HepG2 (cell line): ENCODE data around the gene C1orf141. TPM values are rescaled to one million over a fixed set of nuclear protein-coding genes. Genes with fewer than 3 reads are reported as not detected.

Experiments
- ATAC-seq: fragments of 200-7000 bp; cut with Tn5 transposase; 3 replicates; pipeline ENCODE4 v1.9.1; 2020; ENCODE audit warnings: mild to moderate bottlenecking, moderate library complexity
- Bru-seq: library from RNA; stranded (reverse); fragments of 400-500 nt; gene quantifications from one replicate; lab custom pipeline; 2021; lab: Mats Ljungman, UMichigan
- BruChase-seq, 2 experiments: library from RNA; stranded (reverse); fragments of 400-500 nt; gene quantifications; one replicate each; lab custom pipeline; 2021; lab: Mats Ljungman, UMichigan
- BruUV-seq: library from RNA; stranded (reverse); fragments of 400-500 nt; replicated peaks from 2 replicates; lab custom pipeline; 2021; lab: Mats Ljungman, UMichigan
- CTCF ChIA-PET: fragments of 300-600 bp; formaldehyde crosslinking; extraction: SDS; loops from one replicate; lab custom pipeline; 2021; ENCODE audit warnings: low total read pairs, inconsistent platforms, low intra/inter-chr PET ratio; lab: Yijun Ruan, JAX
- POLR2A ChIA-PET: fragments of 350-600 bp; sonication (Branson Sonifier 250); formaldehyde crosslinking; loops from one replicate; lab custom pipeline; 2020; ENCODE audit warnings: antibody characterized with exemption, inconsistent platforms; lab: Yijun Ruan, JAX
- DNase-seq: peaks from one replicate; pipeline ENCODE4 v3.0.0-alpha.2; 2015; ENCODE audit warnings: low spot score
- FAIRE-seq: peaks from 3 replicates; lab custom pipeline; 2011; peaks lifted over from hg19 to GRCh38; lab: Jason Lieb, UNC
- H2AFZ ChIP-seq: one replicate; pipeline ENCODE4 v1.6.1; 2011; ENCODE audit warnings: low read length, inconsistent platforms
- H3K27ac ChIP-seq: fragments of 300-600 bp; 3 replicates; pipeline ENCODE4 v1.8.0; 2011; ENCODE audit warnings: mixed run types, mild to moderate bottlenecking, mixed read lengths, low read length, inconsistent platforms; ENCODE audit not compliant: insufficient read depth; ENCODE audit errors: extremely low read length
- H3K27me3 ChIP-seq, 2 experiments: fragments of 200-600 bp in 1 of 2; 2 replicates in 1 of 2; 3 replicates in 1 of 2; pipeline versions ENCODE4 v1.6.0 to v1.8.0; 2011; ENCODE audit warnings: low read length in 2 of 2, mild to moderate bottlenecking in 2 of 2, moderate library complexity in 2 of 2, inconsistent platforms in 1 of 2; ENCODE audit not compliant: insufficient read depth in 2 of 2, control insufficient read depth in 1 of 2
- H3K36me3 ChIP-seq, 2 experiments: fragments of 200-600 bp in 1 of 2; replicated peaks in 1 of 2; 2 replicates in 1 of 2; 3 replicates in 1 of 2; pipeline versions ENCODE4 v1.5.1 to v1.8.0; 2011; ENCODE audit warnings: low read length in 2 of 2, inconsistent platforms in 1 of 2; ENCODE audit not compliant: insufficient read depth in 2 of 2, control insufficient read depth in 1 of 2
- H3K4me1 ChIP-seq: 2 replicates; pipeline ENCODE4 v1.5.1; 2012; ENCODE audit warnings: low read length, inconsistent platforms; ENCODE audit not compliant: insufficient read depth
- H3K4me2 ChIP-seq: 2 replicates; pipeline ENCODE4 v1.6.0; 2011; ENCODE audit warnings: low read depth, low read length, inconsistent platforms
- H3K4me3 ChIP-seq, 3 experiments: fragments of 200-600 bp in 1 of 3; sonication (generic), shearing (Covaris generic) in 1 of 3; replicated peaks in 1 of 3; 2 replicates each; pipeline ENCODE4 v1.5.1; 2011 to 2016; ENCODE audit warnings: low read length in 3 of 3, inconsistent platforms in 2 of 3, low read depth in 2 of 3, mild to moderate bottlenecking in 2 of 3, control low read depth in 1 of 3, mixed read lengths in 1 of 3; ENCODE audit not compliant: insufficient read depth in 1 of 3
- H3K79me2 ChIP-seq: one replicate; pipeline ENCODE4 v1.6.1; 2011; ENCODE audit warnings: low read length, inconsistent platforms; ENCODE audit not compliant: insufficient read depth
- H3K9ac ChIP-seq: 2 replicates; pipeline ENCODE4 v1.6.0; 2011; ENCODE audit warnings: mild to moderate bottlenecking, low read depth, low read length, inconsistent platforms; ENCODE audit not compliant: insufficient read depth
- H3K9me3 ChIP-seq: 2 replicates; pipeline ENCODE4 v1.5.1; 2012; ENCODE audit warnings: mild to moderate bottlenecking, low read length
- H4K20me1 ChIP-seq: 2 replicates; pipeline ENCODE4 v1.6.0; 2011; ENCODE audit warnings: inconsistent platforms, mild to moderate bottlenecking, low read length, moderate library complexity; ENCODE audit not compliant: insufficient read depth
- ATM ChIP-seq: fragments of 450-650 bp; IDR thresholded peaks from 2 replicates; pipeline ENCODE4 v1.7.1; 2017; ENCODE audit warnings: mild to moderate bottlenecking, borderline replicate concordance
- CREB1 ChIP-seq, 2 experiments: fragments of 450-650 bp in 1 of 2; IDR thresholded peaks; 2 replicates each; pipeline ENCODE4 v1.6.1; 2016 to 2017; ENCODE audit warnings: control low read depth in 1 of 2, mild to moderate bottlenecking in 1 of 2, missing compliant biosample characterization in 1 of 2, missing genetic modification characterization in 1 of 2
- DR1 ChIP-seq: sonication (generic); formaldehyde crosslinking; IDR thresholded peaks from 2 replicates; pipeline ENCODE4 v1.8.0; 2021; ENCODE audit warnings: mild to moderate bottlenecking, missing genetic modification reagents, inconsistent platforms
- GABPA ChIP-seq, 2 experiments: IDR thresholded peaks; 2 replicates each; pipeline ENCODE4 v1.6.1; 2011 to 2016; ENCODE audit warnings: low read depth in 2 of 2, low read length in 1 of 2, missing biosample characterization in 1 of 2, missing genetic modification characterization in 1 of 2
- HOXA9 ChIP-seq: sonication (generic); formaldehyde crosslinking; IDR thresholded peaks from 2 replicates; pipeline ENCODE4 v1.8.1; 2022; ENCODE audit warnings: missing genetic modification reagents, mild to moderate bottlenecking, moderate library complexity, borderline replicate concordance
- KAT2B ChIP-seq: fragments of 150-350 bp; IDR thresholded peaks from 2 replicates; pipeline ENCODE4 v1.6.1; 2014; ENCODE audit warnings: low read depth, low read length, borderline replicate concordance
- PAF1 ChIP-seq: IDR thresholded peaks from 2 replicates; pipeline ENCODE4 v1.6.1; 2016; ENCODE audit warnings: missing genetic modification reagents, missing compliant biosample characterization
- SP5 ChIP-seq: IDR thresholded peaks from 2 replicates; pipeline ENCODE4 v1.6.1; 2016; ENCODE audit warnings: low read depth, borderline replicate concordance
- ZMYM3 ChIP-seq: sonication (generic); formaldehyde crosslinking; IDR thresholded peaks from 2 replicates; pipeline ENCODE4 v1.5.1; 2020; ENCODE audit warnings: mild to moderate bottlenecking, missing genetic modification reagents
- ZNF543 ChIP-seq: sonication (generic); formaldehyde crosslinking; IDR thresholded peaks from 2 replicates; pipeline ENCODE4 v1.4.0; 2020; ENCODE audit warnings: mild to moderate bottlenecking, missing genetic modification reagents
- ZNF619 ChIP-seq: sonication (generic); formaldehyde crosslinking; IDR thresholded peaks from 2 replicates; pipeline ENCODE4 v1.4.0; 2020; ENCODE audit warnings: mild to moderate bottlenecking, missing genetic modification reagents
- ZNF720 ChIP-seq: sonication (generic); formaldehyde crosslinking; IDR thresholded peaks from 2 replicates; pipeline ENCODE4 v1.4.0; 2020; ENCODE audit warnings: missing genetic modification reagents
- ZNF766 ChIP-seq: sonication (generic); formaldehyde crosslinking; IDR thresholded peaks from 2 replicates; pipeline ENCODE4 v1.5.0; 2020; ENCODE audit warnings: missing genetic modification reagents, borderline replicate concordance
- WGBS: methylation state at CpG from one replicate; pipeline ENCODE4 v1.1.6; 2017; ENCODE audit warnings: low lambda C conversion rate; 5-methylcytosine and 5-hydroxymethylcytosine counted together
- in situ Hi-C: cut with HindIII; loops from 2 replicates; pipeline ENCODE4 v1.10.0; 2017; ENCODE audit warnings: low pct_unique_long_range_greater_than_20kb; ENCODE audit not compliant: extremely low pct_ligation_motif_present
- intact Hi-C: fragments of 100-400 bp; cut with micrococcal nuclease; formaldehyde crosslinking; loops from one replicate; pipeline ENCODE4 v1.10.0; 2022; ENCODE audit not compliant: unreplicated experiment
- long read RNA-seq, 2 experiments: library from RNA in 1 of 2; library from polyadenylated mRNA in 1 of 2; stranded (forward) in 1 of 2; unstranded in 1 of 2; transcript quantifications; one replicate each; pipeline ENCODE4 v2.0.0, GENCODE V29; 2019 to 2022
- polyA minus RNA-seq, 3 experiments: library from RNA; depleted of rRNA, polyadenylated mRNA; stranded (reverse); fragments of >200 nt; gene quantifications; 2 replicates each; pipeline ENCODE4 v1.2.3, GENCODE V29; 2011; ENCODE audit warnings: low replicate concordance in 1 of 3
- polyA plus RNA-seq, 8 experiments: library from polyadenylated mRNA; depleted of rRNA in 3 of 8; stranded (reverse) in 7 of 8; unstranded in 1 of 8; fragments of >200 nt; fragmentation: Illumina TruSeq in 4 of 8; extraction: Trizol in 4 of 8; gene quantifications; 2 replicates each; pipeline versions ENCODE4 v1.2.1 to v1.2.3, GENCODE V29; 2011 to 2016; ENCODE audit warnings: low read depth in 4 of 8, missing spikeins in 1 of 8, mixed read lengths in 1 of 8; ENCODE audit not compliant: insufficient read depth in 1 of 8
- total RNA-seq, 5 experiments: library from RNA; depleted of rRNA; stranded (reverse); fragments of >200 nt; fragmentation: Illumina TruSeq; extraction: Trizol; gene quantifications; 2 replicates each; pipeline ENCODE4 v1.2.3, GENCODE V29; 2016; ENCODE audit warnings: low read depth in 1 of 5
- TF ChIP-seq, protein P1 (sequence below): sonication (generic); formaldehyde crosslinking; IDR thresholded peaks from 2 replicates; pipeline ENCODE4 v1.8.1; 2023; ENCODE audit warnings: mild to moderate bottlenecking, moderate library complexity, missing genetic modification reagents
- TF ChIP-seq, protein P2 (sequence below), 2 experiments: fragments of 450-650 bp in 1 of 2; sonication (generic) in 1 of 2; formaldehyde crosslinking; IDR thresholded peaks; 2 replicates each; pipeline versions ENCODE4 v1.5.0 to v1.8.0; 2020 to 2022; ENCODE audit warnings: mild to moderate bottlenecking in 1 of 2, missing genetic modification reagents in 1 of 2
- TF ChIP-seq, protein P3 (sequence below): sonication (generic); formaldehyde crosslinking; IDR thresholded peaks from 2 replicates; pipeline ENCODE4 v1.8.0; 2022; ENCODE audit warnings: low read depth, missing genetic modification reagents

C1orf141 gene
- total RNA-seq (2016; rRNA removed; fragmentation: Illumina TruSeq; extraction: Trizol) (not detected in 2 replicates), polyA plus RNA-seq (2011; rRNA removed) (not detected in 2 replicates), polyA minus RNA-seq (2011; rRNA and poly(A)+ RNA removed; ENCODE audit: low replicate concordance) (not detected in 2 replicates), Bru-seq, nascent RNA (percentile 1 among the genes with signal in this experiment), BruChase-seq, experiment 1, labeled RNA remaining after a 6-hour chase (not detected), BruChase-seq, experiment 2, labeled RNA remaining after a 2-hour chase (not detected)
- total RNA-seq (2016; cell fraction: cytosol; rRNA removed; fragmentation: Illumina TruSeq; extraction: Trizol; ENCODE audit: low read depth) = not detected in 2 replicates
- total RNA-seq (2016; cell fraction: insoluble cytoplasmic fraction; rRNA removed; fragmentation: Illumina TruSeq; extraction: Trizol) = not detected in 2 replicates
- not detected in 2 replicates for total RNA-seq (2016; cell fraction: membrane; rRNA removed; fragmentation: Illumina TruSeq; extraction: Trizol)
- total RNA-seq (2016; cell fraction: nucleus; rRNA removed; fragmentation: Illumina TruSeq; extraction: Trizol) = not detected in 2 replicates
- not detected in 2 replicates for polyA plus RNA-seq (2011; cell fraction: cytosol; rRNA removed)
- not detected in 2 replicates for polyA plus RNA-seq (2011; cell fraction: nucleus; rRNA removed)
- not detected in 2 replicates for polyA plus RNA-seq (2012)
- not detected in 2 replicates for polyA plus RNA-seq (2016; cell fraction: cytosol; fragmentation: Illumina TruSeq; extraction: Trizol; ENCODE audit: low read depth)
- not detected in 2 replicates for polyA plus RNA-seq (2016; cell fraction: insoluble cytoplasmic fraction; fragmentation: Illumina TruSeq; extraction: Trizol; ENCODE audit: low read depth)
- not detected in 2 replicates for polyA plus RNA-seq (2016; cell fraction: membrane; fragmentation: Illumina TruSeq; extraction: Trizol; ENCODE audit: low read depth)
- polyA plus RNA-seq (2016; cell fraction: nucleus; fragmentation: Illumina TruSeq; extraction: Trizol; ENCODE audit: insufficient read depth, low read depth) = not detected in 2 replicates
- not detected in 2 replicates for polyA minus RNA-seq (2011; cell fraction: cytosol; rRNA and poly(A)+ RNA removed)
- not detected in 2 replicates for polyA minus RNA-seq (2011; cell fraction: nucleus; rRNA and poly(A)+ RNA removed)
- long read RNA-seq, experiment 1 = 0 reads
- long read RNA-seq, experiment 2 = 0 reads

DNA sequence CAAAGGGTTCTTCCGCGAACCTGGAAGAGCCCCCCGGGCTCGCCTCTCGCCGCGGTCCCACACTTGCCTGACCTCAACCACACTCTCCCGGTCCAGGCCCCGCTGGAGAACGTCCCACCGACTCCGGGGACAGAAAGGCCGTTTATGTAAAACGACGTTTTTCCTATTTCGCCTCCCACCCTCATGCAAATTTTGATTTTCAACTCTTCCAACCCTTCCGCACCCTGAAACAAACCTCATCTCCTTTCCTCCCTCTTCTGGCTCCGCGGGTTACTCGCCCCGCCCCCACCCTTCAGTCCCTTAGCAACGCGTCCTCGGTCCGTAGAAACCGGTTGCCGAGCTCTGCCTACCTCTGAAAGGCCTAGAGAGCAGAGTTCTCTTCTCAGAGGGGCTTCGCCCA is at the start of gene C1orf141:
Gene C1orf141, minus strand, starts transcription at position 276 of the 400 bp plus-strand sequence. CDS start 7,730 bp downstream, outside the sequence.
- no peak for FAIRE-seq
- Histone ChIP-seq H4K20me1 (no peaks in the 10 kb centered on the region), H3K27ac (no peak within 1 kb of the TSS), H3K36me3 (no peaks in the 10 kb centered on the region), H3K4me1 (peaks cover 16% of the 10 kb centered on the region), H2AFZ (no peak within 1 kb of the TSS), H3K4me2 (no peak within 1 kb of the TSS), H3K79me2 (no peaks in the 10 kb centered on the region), H3K9me3 (no peaks in the 10 kb centered on the region), H3K9ac (no peak within 1 kb of the TSS), H3K27me3 (no peaks in the 10 kb centered on the region), H3K4me3 (no peak within 1 kb of the TSS)
- in situ Hi-C loops (no loop called here), intact Hi-C loops (no loop called here)
- CTCF ChIA-PET = no interaction called here
- DNase-seq = no peak
- WGBS = 79% methylated on average over 28 of the region's 28 CpGs
- BruUV-seq = no TSS peak
- POLR2A ChIA-PET = no interaction called here
- TF ChIP-seq ZNF766 (CRISPR knock-in tag) (no peak), SP5 (no peak), ZNF720 (CRISPR knock-in tag) (no peak), DR1 (CRISPR knock-in tag) (no peak), PAF1 (CRISPR knock-in tag) (no peak), ZNF619 (no peak), GABPA (IDR thresholded peaks at IDR 0.05; ENCODE audit: low read depth, low read length) (no peak), GABPA (CRISPR knock-in tag; IDR thresholded peaks at IDR 0.05; ENCODE audit: low read depth) (no peak), ATM (no peak), KAT2B (no peak), ZMYM3 (no peak), CREB1 (IDR thresholded peaks at IDR 0.05) (no peak), CREB1 (CRISPR knock-in tag; IDR thresholded peaks at IDR 0.05) (no peak), ZNF543 (CRISPR knock-in tag) (no peak), HOXA9 (CRISPR knock-in tag) (no peak)
- TF ChIP-seq, protein P1, sequence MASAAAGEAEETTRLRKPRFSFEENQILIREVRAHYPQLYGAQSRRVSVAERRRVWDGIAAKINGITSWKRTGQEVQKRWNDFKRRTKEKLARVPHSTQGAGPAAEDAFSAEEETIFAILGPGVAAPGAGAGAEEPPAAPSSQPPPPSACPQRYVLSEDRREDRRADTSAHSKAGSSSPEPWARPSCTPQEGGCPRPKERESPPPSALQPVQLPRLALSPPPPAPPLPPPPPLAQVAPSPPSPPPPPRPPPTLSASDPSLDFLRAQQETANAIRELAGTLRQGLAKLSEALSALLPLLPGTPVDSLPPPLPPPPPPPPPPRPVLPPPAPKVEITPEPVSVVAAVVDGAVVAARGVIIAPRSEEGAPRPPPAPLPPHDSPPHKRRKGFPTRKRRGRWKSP (CRISPR knock-in tag) = no peak
- TF ChIP-seq, protein P2, sequence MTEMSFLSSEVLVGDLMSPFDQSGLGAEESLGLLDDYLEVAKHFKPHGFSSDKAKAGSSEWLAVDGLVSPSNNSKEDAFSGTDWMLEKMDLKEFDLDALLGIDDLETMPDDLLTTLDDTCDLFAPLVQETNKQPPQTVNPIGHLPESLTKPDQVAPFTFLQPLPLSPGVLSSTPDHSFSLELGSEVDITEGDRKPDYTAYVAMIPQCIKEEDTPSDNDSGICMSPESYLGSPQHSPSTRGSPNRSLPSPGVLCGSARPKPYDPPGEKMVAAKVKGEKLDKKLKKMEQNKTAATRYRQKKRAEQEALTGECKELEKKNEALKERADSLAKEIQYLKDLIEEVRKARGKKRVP (CRISPR knock-in tag; IDR thresholded peaks at IDR 0.05) = no peak
- TF ChIP-seq, protein P3, sequence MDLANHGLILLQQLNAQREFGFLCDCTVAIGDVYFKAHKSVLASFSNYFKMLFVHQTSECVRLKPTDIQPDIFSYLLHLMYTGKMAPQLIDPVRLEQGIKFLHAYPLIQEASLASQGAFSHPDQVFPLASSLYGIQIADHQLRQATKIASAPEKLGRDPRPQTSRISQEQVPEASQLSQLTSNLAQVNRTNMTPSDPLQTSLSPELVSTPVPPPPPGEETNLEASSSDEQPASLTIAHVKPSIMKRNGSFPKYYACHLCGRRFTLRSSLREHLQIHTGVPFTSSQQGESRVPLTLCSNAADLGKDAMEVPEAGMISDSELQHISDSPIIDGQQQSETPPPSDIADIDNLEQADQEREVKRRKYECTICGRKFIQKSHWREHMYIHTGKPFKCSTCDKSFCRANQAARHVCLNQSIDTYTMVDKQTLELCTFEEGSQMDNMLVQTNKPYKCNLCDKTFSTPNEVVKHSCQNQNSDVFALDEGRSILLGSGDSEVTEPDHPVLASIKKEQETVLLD (CRISPR knock-in tag) = no peak
- no peak for ATAC-seq
